Prostate gland (tissue), 2 donors: ENCODE measurements around the gene CEP43.

ENCODE experiments used
- POLR2A ChIP-seq: fragments of 450-650 bp; IDR thresholded peaks from one replicate; pipeline ENCODE4 v1.6.1; 2016; ENCODE audit warnings: antibody characterized with exemption, mild to moderate bottlenecking
- POLR2AphosphoS5 ChIP-seq: sonication (generic); formaldehyde crosslinking; IDR thresholded peaks from one replicate; pipeline ENCODE4 v1.6.1; 2017; ENCODE audit warnings: antibody characterized with exemption
- TF ChIP-seq, protein P1 (sequence below), 4 experiments: fragments of 200-600 bp in 2 of 4; fragments of 450-650 bp in 2 of 4; sonication (generic) in 2 of 4; IDR thresholded peaks; 1 replicate in 3 of 4; 2 replicates in 1 of 4; pipeline ENCODE4 v1.5.1; 2016 to 2019; ENCODE audit warnings: antibody characterized with exemption in 4 of 4, mild to moderate bottlenecking in 2 of 4, moderate library complexity in 2 of 4

DNA sequence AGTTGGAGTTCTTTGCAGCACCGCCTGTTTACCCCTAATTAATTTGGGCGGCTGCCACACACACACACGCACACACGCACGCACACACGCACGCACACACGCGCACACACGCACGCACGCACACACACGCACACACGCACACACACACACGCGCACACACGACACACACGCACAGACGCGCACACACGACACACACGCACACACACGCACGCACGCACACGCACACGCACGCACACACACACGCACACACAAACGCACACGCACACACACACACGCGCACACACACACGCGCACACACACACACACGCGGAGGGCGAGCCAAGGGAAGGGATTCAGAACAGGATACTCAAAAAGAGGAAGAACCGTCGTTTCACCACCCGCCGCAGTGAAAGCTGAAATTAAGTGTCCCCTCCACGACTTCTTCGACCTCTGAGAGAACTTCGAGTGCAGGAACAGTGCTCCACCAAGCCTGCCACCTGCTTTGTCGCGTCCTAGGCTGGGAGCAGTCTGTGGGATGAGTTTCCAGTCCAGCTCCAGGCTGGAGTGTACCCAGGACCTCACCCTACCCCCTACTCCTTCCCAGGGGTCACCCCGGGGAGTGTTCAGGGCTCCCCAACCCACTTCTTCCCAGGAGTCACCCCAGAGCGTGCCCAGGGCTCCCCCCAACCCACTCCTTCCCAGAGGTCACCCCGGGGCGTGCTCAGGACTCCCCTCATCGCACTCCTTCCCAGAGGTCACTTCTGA is 43.9 kb upstream of the CEP43 start:
- TF ChIP-seq, protein P1, sequence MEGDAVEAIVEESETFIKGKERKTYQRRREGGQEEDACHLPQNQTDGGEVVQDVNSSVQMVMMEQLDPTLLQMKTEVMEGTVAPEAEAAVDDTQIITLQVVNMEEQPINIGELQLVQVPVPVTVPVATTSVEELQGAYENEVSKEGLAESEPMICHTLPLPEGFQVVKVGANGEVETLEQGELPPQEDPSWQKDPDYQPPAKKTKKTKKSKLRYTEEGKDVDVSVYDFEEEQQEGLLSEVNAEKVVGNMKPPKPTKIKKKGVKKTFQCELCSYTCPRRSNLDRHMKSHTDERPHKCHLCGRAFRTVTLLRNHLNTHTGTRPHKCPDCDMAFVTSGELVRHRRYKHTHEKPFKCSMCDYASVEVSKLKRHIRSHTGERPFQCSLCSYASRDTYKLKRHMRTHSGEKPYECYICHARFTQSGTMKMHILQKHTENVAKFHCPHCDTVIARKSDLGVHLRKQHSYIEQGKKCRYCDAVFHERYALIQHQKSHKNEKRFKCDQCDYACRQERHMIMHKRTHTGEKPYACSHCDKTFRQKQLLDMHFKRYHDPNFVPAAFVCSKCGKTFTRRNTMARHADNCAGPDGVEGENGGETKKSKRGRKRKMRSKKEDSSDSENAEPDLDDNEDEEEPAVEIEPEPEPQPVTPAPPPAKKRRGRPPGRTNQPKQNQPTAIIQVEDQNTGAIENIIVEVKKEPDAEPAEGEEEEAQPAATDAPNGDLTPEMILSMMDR (IDR thresholded peaks at IDR 0.05), result no peak
- no peak for TF ChIP-seq POLR2AphosphoS5
- TF ChIP-seq POLR2A, result no peak
